GM18861 (cell line): ENCODE measurements around the gene TRPC3.

Experiments used
- ATAC-seq: cut with Tn5 transposase; IDR thresholded peaks from one replicate; pipeline ENCODE4 v1.9.1; 2021; ENCODE audit not compliant: unreplicated experiment

TRPC3 gene

GRCh38 chr4:121951521-121952110, at the start of gene TRPC3:
TSS of gene TRPC3 (minus strand) at chr4:121952060. CDS start at chr4:121951680, 380 bp downstream.
- no peak for ATAC-seq

- ATAC-seq, result no peak
These were observed 49.0 kb upstream of the TRPC3 start for GRCh38 chr4:122000849-122001248.

GRCh38 chr4:121998024-121998423, 46.2 kb upstream of the TRPC3 start:
- no peak for ATAC-seq

DNA sequence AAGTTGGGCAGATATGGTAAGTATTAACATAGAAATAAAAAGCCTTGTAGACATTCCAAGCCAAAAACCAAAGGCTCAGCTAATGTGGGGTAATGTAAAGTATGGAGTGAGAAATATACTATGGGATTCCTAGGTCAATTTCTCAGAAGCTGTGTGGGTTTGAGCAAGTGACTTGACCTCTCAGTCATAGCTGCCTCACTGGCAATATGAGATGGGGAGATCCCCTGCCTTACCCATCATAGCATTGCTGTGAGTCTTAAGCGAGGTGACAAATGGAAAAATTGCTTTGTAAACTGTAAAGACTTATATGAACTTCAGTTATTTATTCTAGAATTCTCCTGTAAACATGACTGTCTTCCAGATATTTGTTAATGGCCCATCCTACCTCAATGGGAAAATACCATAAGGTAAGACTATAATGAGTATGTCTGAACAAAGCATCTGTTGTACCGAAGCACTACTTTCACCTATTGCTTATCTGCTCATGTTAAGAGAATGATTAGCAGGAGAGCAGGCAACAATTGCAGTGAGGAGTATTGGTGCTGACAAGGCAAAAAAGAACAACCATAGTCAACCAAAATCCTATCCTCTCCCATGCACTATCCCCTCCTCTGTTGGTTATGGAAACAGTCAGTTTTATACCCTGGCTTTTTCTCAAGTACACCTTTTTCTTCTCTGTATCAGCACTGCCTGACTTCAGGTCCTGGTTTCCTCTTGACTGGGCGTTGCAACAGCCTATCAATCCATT, 44.1 kb upstream of the TRPC3 start:
- no peak for ATAC-seq

DNA sequence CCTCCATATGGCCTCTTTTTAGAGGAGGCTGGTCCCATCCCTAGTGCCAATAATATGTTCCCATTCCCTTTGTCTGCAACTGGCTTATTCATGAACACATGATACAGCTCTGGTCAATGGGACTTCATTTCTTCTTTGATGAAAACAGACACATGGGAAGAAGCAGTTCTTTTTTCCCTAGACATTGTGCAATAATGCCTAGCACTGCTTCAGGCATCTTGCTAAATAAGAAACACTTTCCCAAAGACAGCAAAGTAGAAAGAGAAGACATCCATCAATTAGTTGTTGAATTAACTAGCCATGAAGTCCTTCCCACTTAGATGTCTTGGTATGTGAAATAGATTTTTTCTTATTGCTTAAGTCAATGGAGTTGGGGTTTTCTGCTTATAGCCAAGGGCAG, 40.1 kb upstream of the TRPC3 start:
- no peak for ATAC-seq

- no peak for ATAC-seq
These were observed 38.6 kb upstream of the TRPC3 start for GRCh38 chr4:121990489-121990888.

DNA sequence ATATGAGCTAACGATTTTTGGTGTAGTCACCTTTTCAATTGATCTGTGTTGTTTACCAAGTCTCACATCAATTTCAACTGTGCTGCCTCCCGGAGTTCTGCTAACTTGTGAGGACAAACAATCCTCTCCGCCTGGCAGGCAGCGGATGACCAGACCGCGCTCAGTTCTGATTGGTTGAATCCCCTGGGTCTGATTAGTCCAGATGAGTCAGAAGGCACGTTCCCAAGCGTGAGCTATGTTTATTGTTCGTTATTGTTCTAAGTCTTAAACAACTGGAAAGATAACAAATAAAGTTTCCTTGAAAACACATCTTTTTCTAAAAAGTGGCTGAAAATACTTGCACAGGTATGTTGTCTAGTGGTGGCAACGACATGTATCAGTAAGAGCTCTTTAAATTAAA, 37.9 kb upstream of the TRPC3 start:
- no peak for ATAC-seq

DNA sequence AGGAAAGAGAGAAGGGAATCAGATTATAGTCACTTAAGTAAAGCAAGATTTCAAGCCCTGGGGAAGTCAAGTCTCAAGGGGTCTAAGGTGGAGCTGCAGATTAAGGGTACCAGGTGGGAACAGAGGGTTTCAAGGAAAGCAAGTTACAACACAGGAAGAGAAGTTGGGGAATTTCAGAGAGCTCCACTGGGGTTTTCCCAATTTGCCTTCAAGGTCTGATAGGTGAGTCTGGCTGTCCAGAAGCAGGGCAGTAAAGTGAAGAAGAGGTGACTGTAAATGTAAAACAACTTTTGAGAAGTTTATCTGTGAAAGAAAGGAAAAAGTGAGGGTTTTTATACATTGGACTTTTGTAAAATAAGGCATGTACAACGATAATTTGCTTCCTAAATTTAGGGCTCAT, 37.1 kb upstream of the TRPC3 start:
- ATAC-seq, result no peak

- ATAC-seq, result no peak
These were observed 28.8 kb upstream of the TRPC3 start for GRCh38 chr4:121980643-121981042.

DNA sequence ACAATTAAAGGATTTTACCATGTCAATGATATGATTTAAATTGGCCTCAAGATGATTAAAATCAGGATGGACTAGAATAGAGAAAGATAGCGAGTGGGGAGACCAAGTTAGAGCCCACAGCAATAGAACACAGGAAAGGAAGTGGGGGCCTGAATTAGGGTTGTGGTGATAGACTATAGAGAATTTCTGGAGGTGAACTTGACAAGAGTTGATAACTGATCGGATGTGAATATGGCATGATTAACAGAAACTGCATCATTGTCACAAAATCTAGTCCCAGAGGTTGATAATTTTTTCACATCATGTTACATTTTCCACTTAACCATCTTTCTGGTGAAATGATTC, 26.3 kb upstream of the TRPC3 start:
- peak; percentile 53 for ATAC-seq

- peak; percentile 98 for ATAC-seq
These were observed 25.7 kb upstream of the TRPC3 start for GRCh38 chr4:121977251-121978171.

GRCh38 chr4:121975784-121976183, 23.9 kb upstream of the TRPC3 start:
- no peak for ATAC-seq

- no peak for ATAC-seq
These were observed 22.0 kb upstream of the TRPC3 start for GRCh38 chr4:121973816-121974215.

DNA sequence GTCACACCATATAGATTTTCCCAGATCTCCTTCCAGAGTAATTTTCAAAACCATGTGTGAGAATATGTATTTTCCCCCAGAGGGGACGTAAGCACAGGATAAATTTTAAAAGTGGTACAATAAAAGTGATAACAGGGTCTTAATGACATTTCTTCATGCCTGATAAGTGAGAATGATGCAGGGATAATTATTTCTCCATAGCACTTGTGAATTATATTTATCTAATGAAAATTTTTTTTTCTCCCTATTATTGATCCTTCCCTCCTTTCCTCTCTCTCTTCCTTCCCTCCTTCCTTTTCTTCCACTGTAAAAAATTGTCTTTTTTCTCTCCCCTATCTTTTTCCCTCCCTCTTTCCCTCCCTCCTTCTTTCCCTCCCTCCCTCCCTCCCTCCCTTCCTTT, 17.0 kb upstream of the TRPC3 start:
- no peak for ATAC-seq

- ATAC-seq, result no peak
These were observed 13.1 kb upstream of the TRPC3 start for GRCh38 chr4:121964958-121965357.

DNA sequence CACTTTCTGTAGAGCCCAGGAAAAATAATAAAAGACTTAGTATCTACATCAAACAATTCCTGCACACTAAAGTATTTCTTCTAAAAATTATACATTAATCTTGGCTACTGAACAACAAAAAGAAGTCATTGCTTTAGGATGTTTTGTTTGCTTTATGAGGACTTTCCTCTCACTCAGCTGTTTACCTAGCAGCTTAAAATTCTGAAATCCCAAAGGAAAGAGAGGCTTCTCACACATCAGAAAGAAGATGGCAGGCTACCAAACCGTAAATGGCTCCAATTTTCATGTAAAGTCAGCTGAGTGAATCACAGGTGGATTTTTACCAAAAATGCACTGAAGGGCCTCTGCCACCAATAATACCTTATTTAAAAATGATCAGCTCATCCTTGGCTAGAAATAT, 9.0 kb upstream of the TRPC3 start:
- no peak for ATAC-seq

DNA sequence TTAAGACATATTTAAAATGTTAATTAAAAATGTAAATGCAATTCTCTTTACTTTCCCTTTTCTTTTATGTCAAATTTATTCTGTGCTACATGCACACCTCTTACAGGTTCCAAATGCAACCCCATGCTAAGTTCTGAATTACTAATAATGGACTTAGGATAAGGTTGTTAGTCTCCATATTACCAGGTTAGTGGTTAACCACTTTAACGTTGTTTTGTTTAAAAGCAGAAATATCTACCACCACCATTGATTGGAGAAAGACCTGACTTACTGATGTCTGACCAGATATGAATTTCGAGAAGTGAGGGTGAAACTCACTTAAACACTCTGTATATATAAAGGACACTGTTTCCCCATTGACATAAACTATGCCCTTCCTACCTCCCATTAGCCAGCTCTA, 6.9 kb upstream of the TRPC3 start:
- no peak for ATAC-seq

GRCh38 chr4:121957266-121957665, 5.4 kb upstream of the TRPC3 start:
- ATAC-seq, result no peak

DNA sequence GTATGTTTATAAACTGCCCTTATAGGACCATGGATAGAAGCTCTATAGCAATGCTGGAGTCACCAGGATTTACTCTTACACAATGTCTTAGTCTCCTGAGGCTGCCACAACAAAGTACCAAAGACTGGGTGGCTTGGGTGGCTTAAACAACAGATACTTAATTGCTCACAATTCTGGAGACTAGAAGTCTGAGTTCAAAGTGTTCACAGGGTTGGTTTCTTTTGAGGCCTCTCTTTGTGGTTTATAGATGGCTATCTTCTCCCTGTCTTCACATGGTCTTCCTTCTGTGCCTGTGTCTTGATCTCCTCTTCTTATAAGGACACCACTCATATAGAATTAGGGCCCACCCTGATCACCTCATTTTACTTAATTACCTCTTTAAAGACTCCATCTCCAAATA, 2.0 kb upstream of the TRPC3 start:
- no peak for ATAC-seq

GRCh38 chr4:121952290-121952689, 430 bp upstream of the TRPC3 start:
- no peak for ATAC-seq

GRCh38 chr4:121950680-121951520, 960 bp downstream of the TRPC3 start:
- peak; percentile 8 for ATAC-seq
